Lower leg skin (tissue), 4 donors: Measurements from ENCODE around the gene CELF1. TPM values are rescaled to one million over a fixed set of nuclear protein-coding genes. Genes with fewer than 3 reads are reported as not detected.

Experiments used
- DNase-seq, 2 donors: peaks; one replicate each; pipeline ENCODE4 v3.0.0-alpha.2; 2019; ENCODE audit warnings: low spot score in 2 of 2
- H3K4me3 ChIP-seq: fragments of 200-600 bp; sonication (generic); 2 replicates; pipeline ENCODE4 v1.5.1; 2017; ENCODE audit warnings: mild to moderate bottlenecking, low read depth; ENCODE audit not compliant: poor library complexity, severe bottlenecking
- CTCF ChIP-seq, 3 donors: fragments of 450-650 bp; IDR thresholded peaks; one replicate each; pipeline ENCODE4 v1.5.1; 2016; ENCODE audit warnings: antibody characterized with exemption in 3 of 3, mild to moderate bottlenecking in 3 of 3, moderate library complexity in 2 of 3
- POLR2A ChIP-seq, 2 donors: fragments of 450-650 bp; IDR thresholded peaks; one replicate each; pipeline ENCODE4 v1.6.1; 2016 to 2017; ENCODE audit warnings: antibody characterized with exemption in 2 of 2, mild to moderate bottlenecking in 1 of 2, moderate library complexity in 1 of 2
- WGBS, 2 donors: methylation state at CpG; one replicate each; pipeline ENCODE4 v1.1.5; 2018; 5-methylcytosine and 5-hydroxymethylcytosine counted together
- intact Hi-C: fragments of 100-400 bp; cut with DNase I; formaldehyde crosslinking; loops from one replicate; pipeline ENCODE4 v1.15.0; 2023; ENCODE audit warnings: low total_unique reads
- total RNA-seq, 4 donors: library from RNA; depleted of rRNA; stranded (reverse); fragments of >200 nt; gene quantifications; one replicate each; pipeline ENCODE4 v1.1.0, GENCODE V29; 2016

CELF1 gene
- total RNA-seq, 4 donors from 2014 or later: 58.1 to 87.1 (median 78.5) TPM

DNA sequence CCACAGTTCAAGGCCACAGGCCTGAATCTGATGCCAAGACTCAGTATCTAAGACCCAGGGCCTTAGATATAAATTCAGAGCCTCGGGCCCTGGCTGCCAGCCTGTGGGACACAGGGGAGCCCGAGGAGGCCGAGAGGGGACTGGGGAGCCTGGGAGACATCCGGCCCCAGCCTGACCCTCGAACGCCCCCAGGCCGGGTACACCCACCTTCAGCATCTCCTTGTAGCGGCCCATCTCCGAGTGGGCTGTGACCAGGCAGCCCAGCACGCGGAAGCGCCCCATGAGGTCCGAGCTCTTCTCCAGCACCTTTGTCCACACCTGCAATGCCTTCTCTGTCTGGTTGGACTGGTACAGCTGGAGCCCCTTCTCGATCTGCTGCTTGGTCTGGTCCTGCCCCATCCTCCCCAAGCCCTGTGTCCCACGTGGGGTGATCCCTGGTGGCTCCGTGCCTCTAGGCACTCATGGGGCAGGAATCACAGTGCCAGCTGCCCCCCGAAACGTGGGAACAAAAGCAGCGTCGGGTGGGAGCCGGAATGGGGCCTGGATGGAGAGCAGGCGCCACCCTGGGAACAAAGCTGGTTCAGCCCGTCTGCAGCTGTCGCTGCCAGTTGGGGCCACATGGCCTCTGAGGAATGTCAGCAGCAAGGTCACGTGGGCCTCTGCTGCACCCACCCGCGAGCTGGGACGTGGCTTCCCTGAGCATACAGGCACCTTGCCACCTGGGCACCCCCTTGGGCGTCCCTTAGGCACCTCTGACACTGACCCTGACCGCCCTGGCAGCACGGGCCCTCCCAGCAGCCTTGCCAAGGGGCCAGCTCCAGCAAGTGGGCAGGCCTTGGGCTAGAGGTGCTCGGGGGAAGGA is 104.1 kb downstream of the CELF1 start, which contains the start of gene RAPSN:
Gene RAPSN (minus strand): TSS at position 571 of the 862 bp plus-strand sequence. CDS start 172 bp downstream, at position 399.
- TF ChIP-seq POLR2A (IDR thresholded peaks at IDR 0.05) (no peak), CTCF (IDR thresholded peaks at IDR 0.05) (no peak)
- 73 to 87% methylated on average over 18 to 27 of the region's 32 CpGs for WGBS, 2 donors
- DNase-seq: no peak
- H3K4me3 ChIP-seq: no peak within 1 kb of the TSS
- intact Hi-C loops: no loop called here

DNA sequence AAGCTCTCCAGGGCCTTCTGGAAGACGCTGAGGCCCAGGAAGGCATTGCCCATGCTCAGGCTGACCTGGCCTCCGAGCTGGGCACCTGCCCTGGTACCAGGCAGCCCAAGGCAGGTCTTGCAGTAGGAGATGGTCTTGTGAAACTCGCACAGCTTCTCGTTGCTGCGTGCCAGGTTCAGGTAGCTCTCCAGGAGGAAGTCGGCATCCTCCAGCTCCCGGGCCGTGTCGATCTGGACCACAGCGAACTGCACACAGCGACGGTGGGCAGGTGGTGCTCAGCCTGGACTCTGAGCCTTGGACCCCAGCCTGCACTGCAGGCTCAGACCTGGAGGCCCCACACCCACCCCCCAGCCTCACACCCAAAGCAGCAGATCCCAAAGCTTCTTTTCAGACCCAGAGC is 105.0 kb downstream of the CELF1 start:
- DNase-seq: no peak
- intact Hi-C loops: no loop called here
- no peak for TF ChIP-seq POLR2A (IDR thresholded peaks at IDR 0.05)
- TF ChIP-seq CTCF (IDR thresholded peaks at IDR 0.05): no peak
- no peak overlapping the region for H3K4me3 ChIP-seq
- 87 to 91% methylated on average over 7 to 8 of the region's 12 CpGs for WGBS, 2 donors

GRCh38 chr11:47446833-47447232 is 106.1 kb downstream of the CELF1 start:
- DNase-seq: no peak
- intact Hi-C loops: no loop called here
- TF ChIP-seq POLR2A (IDR thresholded peaks at IDR 0.05): no peak
- TF ChIP-seq CTCF (IDR thresholded peaks at IDR 0.05): no peak
- no peak overlapping the region for H3K4me3 ChIP-seq
- WGBS, 2 donors: 92 to 94% methylated on average over 9 of the region's 9 CpGs

- intact Hi-C loops: no loop called here
- DNase-seq: no peak
- TF ChIP-seq CTCF (IDR thresholded peaks at IDR 0.05) (no peak), POLR2A (IDR thresholded peaks at IDR 0.05) (no peak)
- H3K4me3 ChIP-seq: no peak overlapping the region
- 89 to 95% methylated on average over 4 of the region's 4 CpGs for WGBS, 2 donors
Measured at GRCh38 chr11:47445840-47446239, 107.1 kb downstream of the CELF1 start.

GRCh38 chr11:47443817-47444216 is 109.1 kb downstream of the CELF1 start:
- DNase-seq: no peak
- WGBS, 2 donors: 79 to 84% methylated on average over 3 of the region's 3 CpGs
- intact Hi-C loops: no loop called here
- TF ChIP-seq POLR2A (IDR thresholded peaks at IDR 0.05) (no peak), CTCF (IDR thresholded peaks at IDR 0.05) (no peak)
- no peak overlapping the region for H3K4me3 ChIP-seq
